T47D (cell line): ENCODE measurements around the gene ACTR2.
"Not testable (repeated sequence)": the region's sequence is repeated elsewhere in the genome, so short reads cannot be mapped to it uniquely, and the experiment has no call there.

Experiments
- DNase-seq, 2 experiments: peaks; one replicate each; pipeline versions ENCODE4 v3.0.0 to v3.0.0-alpha.2; 2011 to 2012; ENCODE audit warnings: low read depth in 1 of 2, low spot score in 1 of 2
- JUND ChIP-seq: IDR thresholded peaks from 2 replicates; pipeline ENCODE4 v1.6.1; 2012; ENCODE audit warnings: low read depth
- in situ Hi-C: cut with HindIII; loops from 2 replicates; pipeline ENCODE4 v1.10.0; 2016; ENCODE audit warnings: low sequenced_read_pairs, low pct_unique_long_range_greater_than_20kb

ACTR2 gene

DNA sequence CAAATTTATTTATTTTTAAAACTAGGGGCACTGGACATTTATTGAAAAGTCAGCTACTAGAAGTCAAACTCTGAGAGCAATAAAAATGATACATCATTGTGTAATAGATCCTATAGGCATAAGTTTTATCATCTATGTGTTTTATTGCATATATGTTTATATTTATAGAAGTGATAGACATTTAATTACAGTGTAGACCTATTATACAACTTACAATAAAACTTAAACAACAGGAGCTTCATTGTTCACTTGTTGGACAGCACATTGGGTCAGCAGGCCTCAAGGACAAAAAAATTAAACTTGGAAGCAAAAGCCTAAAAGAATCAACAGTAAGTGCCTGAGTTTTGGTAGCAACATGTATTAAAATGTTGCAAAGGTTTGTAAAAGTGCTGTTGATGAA, 15.0 kb upstream of the ACTR2 start:
- in situ Hi-C loops = no loop called here
- DNase-seq = no peak
- no peak for TF ChIP-seq JUND

DNA sequence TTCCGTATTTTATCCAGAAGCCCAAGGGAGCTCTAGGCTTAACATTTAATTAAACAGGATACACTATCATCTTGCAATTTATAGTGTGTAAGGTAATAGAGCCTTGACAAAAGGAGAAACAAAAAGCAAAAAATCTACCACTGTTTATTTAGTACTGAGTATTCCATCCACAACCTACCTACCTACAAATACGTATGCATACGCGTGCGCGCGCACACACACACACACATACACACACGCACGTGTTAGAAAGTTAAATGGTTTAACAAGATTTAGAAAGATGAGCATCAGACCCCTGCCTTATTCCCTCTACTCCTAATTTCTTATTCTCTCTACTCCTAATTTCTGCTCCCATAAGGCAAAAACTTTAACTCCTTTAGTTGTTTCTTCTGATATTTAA, 14.6 kb upstream of the ACTR2 start:
- in situ Hi-C loops = no loop called here
- no peak for DNase-seq
- no peak for TF ChIP-seq JUND

DNA sequence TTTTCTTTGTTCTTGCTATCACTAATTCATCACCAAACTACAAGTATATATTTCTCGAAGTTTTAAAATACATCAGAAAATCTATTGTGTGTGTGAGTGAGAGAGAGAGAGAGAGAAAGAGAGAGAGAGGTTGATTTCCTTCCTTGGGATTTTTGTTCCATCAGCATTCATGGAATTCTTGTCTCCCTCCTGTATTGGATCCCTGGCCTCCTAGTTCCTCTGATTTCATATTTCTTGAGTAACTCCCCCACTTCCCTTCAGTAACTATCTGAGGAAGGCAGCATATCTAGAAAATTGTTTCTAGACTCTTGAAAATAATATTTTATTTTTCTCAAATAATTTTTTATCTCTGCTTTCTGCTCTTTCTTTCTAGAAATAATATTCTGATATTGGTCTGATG, 13.3 kb upstream of the ACTR2 start:
- no peak for DNase-seq
- in situ Hi-C loops = no loop called here
- TF ChIP-seq JUND = no peak

DNA sequence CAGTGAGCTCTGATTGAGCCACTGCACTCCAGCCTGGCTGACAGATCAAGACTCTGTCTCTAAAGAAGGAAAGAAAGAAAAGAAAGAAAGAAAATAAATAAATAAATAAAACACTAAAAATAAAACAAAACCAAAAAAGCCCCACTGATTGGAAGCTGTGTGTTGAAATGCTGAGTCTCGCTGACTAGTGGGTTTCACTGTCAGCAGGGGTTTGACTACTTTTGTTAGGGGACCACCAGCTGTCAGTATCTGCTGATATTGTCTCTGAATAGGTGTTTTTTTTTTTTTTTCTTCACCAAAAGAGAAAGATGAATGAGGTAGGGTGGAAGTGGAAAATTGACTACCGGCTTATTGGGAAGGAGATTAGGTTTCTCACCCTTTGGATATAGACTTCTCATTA, 12.8 kb upstream of the ACTR2 start:
- no peak for DNase-seq
- in situ Hi-C loops = no loop called here
- TF ChIP-seq JUND = no peak

DNA sequence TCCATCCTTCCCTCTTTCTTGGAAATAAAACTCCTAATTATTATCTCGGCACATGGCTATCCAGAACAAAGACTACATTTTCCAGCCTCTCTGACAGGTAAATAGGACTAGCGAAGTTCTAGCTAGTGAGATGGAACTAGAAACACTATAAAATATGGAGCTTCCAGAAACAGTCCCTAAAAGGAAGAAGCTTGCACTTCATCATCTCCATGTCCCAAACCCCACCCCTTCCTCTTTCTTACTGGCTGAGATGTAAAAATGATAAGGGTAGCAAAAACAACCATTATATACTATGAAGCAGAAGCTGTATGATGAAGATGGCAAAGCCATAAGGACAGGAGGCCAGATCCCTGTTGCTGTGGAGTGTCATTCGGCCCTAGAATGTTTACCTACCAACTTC, 11.7 kb upstream of the ACTR2 start:
- in situ Hi-C loops = no loop called here
- no peak for TF ChIP-seq JUND
- DNase-seq = no peak

DNA sequence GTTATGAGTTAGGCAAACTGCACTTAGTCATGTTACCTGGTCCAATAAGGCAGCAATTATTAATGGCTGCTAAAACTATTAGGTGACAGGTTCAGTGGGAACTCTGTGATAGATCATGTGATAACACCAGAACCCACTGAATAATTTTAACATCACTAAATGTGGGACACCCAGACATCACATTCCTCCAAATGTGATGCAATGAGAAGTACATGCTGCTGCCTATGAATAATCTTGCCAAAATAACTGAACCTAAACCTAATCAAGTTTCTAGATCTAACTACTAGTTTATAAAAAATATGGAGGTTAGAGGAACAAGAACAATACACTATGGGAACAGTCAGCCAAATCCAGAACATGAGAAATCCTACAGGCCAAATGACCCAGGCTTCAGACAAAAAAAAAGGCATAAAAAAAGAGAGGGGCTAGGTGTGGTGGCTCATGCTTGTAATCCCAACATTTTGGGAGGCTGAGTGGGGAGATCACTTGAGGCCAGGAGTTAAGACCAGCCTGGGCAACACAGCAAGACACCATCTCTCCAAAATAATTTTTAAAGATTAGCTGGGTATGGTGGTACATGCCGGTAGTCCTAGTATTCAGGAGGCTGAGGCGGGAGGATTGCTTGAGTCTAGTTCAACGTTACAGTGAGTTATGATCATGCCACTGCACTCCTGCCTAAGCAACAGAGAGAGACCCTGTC, 7.0 kb upstream of the ACTR2 start:
- no peak for DNase-seq
- in situ Hi-C loops = no loop called here

DNA sequence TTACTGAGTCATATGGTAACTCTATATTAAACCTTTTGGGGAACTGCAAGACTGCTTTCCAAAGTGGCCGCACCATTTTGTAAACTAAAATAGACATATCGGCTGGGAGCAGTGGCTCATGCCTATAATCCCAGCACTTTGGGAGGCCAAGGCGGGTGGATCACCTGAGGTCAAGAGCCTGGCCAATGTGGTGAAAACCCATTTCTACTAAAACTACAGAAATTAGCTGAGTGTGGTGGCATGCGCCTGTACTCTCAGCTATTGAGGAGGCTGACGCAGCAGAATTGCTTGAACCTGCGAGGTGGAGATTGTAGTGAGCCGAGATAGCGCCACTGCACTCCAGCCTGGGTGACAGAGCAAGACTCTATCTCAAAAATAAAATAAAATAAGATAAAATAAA, 6.4 kb upstream of the ACTR2 start:
- DNase-seq, in situ Hi-C loops: not testable (repeated sequence)

More for the DNA sequence above, 7.0 kb upstream of the ACTR2 start:
- TF ChIP-seq JUND = no peak

DNA sequence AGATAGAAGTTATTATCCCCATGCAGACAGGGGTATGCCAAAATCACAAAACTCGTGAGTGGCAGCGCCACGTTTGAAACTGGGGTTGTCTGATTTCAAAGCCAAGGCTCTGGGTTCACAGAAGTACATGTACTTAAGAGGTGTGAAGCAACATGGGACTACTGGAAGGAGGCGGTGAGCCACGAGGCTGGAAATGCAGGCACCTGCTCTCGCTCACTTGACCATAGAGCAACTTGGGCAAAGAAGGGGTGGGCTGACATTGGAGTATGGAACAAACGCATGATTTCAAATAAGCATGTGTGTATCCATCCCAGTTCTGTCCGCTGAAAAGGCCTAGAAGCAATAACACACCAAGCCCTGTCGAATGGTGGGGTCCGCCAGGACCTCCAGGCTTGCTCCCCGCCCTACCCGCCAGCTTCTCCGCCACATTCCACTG, 593 bp upstream of the ACTR2 start:
- DNase-seq = peak in 1 of 2 experiments; percentile 30
- no peak for TF ChIP-seq JUND
- in situ Hi-C loops = no loop called here

DNA sequence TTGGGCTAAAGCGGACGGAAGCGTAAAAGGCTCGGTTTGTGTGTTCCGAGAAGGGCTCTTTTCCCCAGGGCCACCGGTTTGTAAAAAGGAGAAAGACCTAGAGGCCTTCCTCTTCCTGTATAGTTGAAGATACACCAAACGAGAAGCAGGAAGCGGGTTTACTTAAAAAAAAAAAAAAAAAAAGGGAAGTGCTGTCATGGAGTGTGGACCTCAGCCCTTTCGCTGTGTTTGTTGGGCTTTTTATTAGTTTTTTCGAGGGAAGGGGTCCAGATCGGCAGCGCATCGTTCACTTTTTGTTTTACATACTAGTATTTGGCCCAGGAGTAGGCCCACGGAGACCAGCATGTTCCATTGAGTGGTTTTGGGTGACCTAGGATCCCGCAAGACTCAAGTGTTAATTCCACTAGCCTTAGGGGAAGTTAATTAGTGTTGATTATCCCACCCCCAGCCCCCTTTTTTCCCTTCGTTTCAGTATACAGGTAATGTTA, 676 bp downstream of the ACTR2 start:
- in situ Hi-C loops = no loop called here
- DNase-seq = no peak
- no peak for TF ChIP-seq JUND

DNA sequence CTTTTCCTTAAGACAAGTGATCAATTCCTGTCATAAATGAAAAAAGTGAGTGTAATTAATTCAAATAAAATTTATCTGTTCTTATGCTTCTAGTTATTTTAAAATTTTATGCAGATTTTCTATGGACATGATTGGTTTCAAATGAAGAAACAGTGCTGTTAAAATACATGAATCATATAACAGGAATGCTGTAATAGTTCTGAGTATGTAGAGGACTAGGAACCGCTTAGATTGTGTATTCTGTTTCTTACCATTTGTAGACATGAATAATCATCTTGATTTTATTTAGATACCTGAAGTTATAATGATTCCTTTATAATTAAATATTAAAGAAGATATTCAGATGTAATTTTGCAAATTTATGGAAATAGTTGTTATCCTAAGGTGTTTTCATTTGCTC, 3.5 kb downstream of the ACTR2 start:
- no peak for DNase-seq
- in situ Hi-C loops = no loop called here
- no peak for TF ChIP-seq JUND

DNA sequence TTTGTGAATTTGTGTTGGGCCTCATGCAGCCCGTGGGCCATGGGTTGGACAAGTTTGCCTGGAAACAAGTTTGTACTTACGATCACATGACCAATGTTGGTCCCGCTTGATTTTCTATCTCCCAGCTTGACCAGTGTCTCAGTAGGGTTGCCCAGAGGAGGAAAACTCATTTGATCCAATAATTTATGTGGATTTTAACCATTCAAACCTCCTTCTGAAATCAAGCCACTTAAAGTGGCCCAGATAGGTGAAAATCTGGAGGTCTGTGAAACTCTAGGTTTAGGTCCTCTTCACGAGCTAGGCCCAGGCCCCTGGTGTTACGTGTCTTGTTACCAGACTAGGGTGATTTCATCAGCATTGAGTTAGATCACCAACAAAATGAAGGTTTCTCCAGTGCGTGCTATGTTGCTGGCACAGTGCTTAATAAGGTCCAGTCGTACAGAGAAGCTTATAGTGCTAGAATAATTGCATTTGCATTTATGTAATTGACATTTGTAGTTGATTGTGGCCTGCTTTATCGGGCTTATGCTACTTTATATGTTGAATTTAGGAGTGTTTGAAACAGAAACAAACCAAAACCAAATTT, 4.4 kb downstream of the ACTR2 start:
- in situ Hi-C loops = no loop called here
- no peak for TF ChIP-seq JUND
- peak in 1 of 2 experiments; percentile 5 for DNase-seq

DNA sequence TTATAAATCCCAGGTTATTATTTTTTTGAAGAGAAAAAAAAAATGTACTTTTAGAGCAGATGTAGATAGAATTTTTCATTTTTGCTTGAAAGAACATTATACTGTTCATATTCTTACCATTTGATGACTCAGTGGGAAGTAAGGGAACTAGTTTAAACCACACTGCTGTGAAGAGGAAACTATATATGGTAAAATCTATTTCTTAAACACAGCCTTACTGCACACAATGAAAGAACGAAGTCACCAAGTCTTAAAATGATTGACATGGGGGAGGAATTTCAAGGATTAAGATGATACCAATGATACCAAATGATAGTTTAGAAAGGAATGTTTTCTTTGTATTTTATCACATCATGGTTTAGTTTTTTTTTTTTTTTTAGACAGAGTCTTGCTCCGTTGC, 5.0 kb downstream of the ACTR2 start:
- TF ChIP-seq JUND = no peak
- no peak for DNase-seq
- in situ Hi-C loops = no loop called here

DNA sequence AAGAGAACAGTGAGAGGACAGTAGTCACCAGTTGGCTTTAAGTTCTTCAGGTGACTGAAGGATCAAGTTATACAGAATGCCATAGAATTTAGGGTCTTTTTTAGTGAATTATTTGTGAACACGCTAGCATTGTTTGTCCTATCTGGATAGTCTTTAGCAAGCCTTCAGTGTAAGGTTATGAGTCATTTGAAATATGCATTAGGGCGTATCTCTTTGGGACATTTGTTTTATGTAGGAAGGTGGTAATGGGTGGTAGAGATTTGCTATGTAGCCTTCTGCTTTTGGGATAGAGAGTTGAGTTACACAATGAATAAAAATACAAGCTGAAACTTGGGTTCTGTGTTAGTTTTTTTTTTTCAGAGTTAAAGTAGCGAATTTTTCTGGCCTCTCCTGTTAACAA, 13.0 kb downstream of the ACTR2 start:
- in situ Hi-C loops = no loop called here
- no peak for TF ChIP-seq JUND
- no peak for DNase-seq

DNA sequence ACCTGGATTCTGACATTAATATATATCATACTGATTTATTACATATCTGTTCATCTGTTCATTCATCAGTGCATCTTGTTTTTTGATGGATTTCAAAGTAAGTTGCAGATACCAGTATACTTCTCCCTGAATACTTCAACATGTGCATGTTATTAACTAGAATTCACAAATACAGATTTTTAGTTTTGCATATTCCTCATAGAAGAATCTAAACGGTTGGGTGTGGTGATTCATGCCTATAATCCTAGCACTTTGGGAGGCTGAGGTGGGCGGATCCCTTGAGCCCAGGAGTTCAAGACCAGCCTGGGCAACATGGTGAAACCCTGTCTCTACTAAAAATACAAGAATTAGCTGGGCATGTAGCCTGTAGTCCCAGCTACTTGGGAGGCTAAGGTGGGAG, 16.8 kb downstream of the ACTR2 start:
- in situ Hi-C loops, DNase-seq: not testable (repeated sequence)
